IPS-NIHi11 (cell line): ENCODE measurements around the gene ATP13A3.
A peak's percentile ranks its signal among the peaks of the same experiment; 100 is the strongest.

Source experiments
- DNase-seq: peaks from one replicate; pipeline ENCODE4 v3.0.0; 2012; ENCODE audit warnings: mixed read lengths, low spot score

ATP13A3 gene

GRCh38 chr3:194392576-194392975 lies 94.2 kb downstream of the ATP13A3 start:
- DNase-seq: no peak

DNA sequence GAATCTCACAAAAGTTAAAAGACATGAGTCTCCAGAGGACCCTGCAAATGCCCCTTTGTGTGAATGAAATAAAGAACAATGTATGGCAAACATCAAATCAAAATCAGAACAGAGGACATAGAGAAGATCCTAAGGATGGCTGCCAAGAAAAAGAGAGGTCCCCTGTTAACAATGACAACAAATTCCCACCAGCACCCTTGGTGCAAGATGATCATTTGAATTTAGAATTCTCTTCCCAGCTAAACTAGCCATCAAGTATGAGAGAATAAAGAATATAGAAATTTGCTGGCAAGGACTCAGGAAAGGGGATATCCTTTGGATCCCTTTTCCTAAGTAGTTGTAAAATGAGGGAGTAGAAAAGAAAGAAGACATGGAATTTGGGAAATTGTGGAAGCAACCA lies 96.0 kb downstream of the ATP13A3 start:
- DNase-seq: no peak

- DNase-seq: no peak
Measured at GRCh38 chr3:194389269-194389668, 97.5 kb downstream of the ATP13A3 start.

DNA sequence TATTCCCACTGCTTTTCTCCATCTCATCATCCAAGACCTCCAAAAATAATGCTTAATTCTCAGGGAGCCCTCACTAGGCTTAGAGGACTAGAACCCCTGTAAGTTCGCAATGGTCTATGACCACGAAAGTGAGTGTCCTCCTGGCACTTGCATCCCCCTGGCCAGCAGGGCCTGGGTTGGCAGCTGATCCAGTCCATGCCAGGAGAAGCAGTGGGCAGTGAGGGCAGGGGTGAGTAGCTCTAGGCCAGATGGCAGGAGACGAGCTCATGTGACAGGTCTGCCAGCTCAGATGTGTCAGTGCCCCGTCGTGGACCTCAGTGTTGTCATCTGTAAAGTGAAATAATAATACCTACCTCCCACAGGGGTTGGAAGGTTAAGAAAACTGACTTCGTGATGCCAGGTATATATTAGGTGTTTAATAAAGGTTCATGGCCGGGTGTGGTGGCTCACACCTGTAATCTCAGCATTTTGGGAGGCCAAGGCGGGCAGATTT lies 98.8 kb downstream of the ATP13A3 start:
- no peak for DNase-seq

GRCh38 chr3:194387276-194387675 lies 99.5 kb downstream of the ATP13A3 start:
- DNase-seq: no peak

- no peak for DNase-seq
Measured at GRCh38 chr3:194386648-194387047, 100.2 kb downstream of the ATP13A3 start.

DNA sequence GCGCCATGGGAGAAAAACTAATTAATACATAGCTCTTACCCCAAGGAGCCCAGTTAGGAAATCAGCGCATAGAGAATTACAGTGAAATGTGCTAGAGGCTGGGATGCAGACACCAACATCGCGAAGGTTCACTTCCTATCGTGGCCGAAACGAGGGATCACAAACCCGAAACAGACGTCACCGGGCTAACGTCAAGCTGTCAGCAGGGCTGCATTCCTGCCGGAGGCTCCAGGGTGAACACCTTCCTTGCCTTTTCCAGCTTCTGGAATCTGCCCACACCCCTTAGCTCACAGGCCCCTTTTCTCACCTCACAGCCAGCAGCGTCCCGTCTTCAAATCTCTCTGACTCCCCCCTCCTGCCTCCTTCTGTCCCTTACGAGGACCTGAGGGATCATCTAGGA lies 100.7 kb downstream of the ATP13A3 start:
- no peak for DNase-seq

- DNase-seq: no peak
Measured at GRCh38 chr3:194384569-194385001, 102.2 kb downstream of the ATP13A3 start.

DNA sequence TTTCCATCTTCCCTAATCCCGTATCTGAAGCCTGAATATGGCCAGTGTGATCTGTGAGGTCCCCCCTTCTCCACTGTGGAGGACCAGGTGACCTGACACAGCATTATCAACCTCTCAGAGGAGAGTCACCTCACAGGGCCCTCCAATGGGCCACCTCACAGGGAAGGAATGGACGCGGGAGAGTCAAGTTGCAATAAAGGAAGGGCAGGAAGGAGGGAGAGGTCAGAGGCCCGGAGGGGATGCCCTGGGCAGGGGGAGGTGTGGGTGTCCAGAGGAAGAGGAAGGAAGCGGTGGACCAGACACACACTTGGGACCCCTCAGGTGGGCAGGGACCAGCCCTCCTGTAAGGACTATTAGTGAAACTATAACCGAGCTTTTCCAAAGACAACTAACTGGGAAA lies 102.6 kb downstream of the ATP13A3 start:
- DNase-seq: no peak

DNA sequence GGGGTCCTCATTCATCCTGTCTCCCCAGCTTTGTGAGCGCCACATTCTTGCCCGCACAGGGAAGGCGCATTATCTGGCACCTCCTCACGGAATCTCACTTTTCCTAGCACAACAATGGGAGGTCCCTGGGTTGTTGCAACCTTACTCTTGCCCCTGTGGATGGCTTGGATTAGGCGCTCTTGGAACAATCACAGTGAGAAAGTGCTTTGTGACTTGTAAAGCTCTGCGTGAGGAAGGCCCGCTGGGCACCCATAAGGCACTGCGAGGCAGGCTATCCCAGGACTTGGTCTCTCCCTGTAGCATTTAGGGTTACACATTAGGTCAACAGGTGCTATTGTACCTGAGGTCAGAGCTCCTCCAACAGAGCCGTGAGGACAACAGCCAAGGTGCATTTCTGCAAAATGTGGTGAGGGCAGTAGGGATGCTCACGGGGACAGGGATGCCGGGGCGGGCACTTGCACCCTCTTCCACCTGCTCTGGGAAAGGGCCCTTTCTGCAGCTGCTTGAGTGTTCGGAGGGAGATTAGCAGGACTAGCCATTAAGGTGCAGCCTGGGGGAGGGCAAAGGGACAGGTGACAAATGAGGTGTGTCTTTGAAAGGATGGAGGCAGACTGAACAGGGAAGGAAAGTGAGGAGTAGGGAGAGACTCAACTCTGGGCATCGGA lies 103.4 kb downstream of the ATP13A3 start:
- DNase-seq: no peak

DNA sequence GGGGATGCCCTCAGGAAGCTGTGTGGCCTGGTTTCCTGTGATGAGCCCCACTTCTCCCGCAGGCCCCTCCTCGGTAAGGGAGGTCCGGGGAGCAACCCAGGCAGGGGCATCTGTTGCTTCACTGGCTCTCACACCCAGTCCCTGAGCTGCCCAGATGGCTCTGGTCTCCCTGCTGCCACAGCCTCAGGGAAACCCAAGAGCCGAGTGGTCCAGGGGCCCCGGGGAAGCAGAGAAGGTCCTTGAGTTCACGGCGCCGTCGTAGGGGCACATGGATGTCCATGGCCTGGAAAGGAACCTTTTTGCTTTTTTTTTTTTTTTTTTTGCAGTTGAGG lies 103.9 kb downstream of the ATP13A3 start:
- DNase-seq: no peak

GRCh38 chr3:194382196-194382891 lies 104.5 kb downstream of the ATP13A3 start:
- no peak for DNase-seq

DNA sequence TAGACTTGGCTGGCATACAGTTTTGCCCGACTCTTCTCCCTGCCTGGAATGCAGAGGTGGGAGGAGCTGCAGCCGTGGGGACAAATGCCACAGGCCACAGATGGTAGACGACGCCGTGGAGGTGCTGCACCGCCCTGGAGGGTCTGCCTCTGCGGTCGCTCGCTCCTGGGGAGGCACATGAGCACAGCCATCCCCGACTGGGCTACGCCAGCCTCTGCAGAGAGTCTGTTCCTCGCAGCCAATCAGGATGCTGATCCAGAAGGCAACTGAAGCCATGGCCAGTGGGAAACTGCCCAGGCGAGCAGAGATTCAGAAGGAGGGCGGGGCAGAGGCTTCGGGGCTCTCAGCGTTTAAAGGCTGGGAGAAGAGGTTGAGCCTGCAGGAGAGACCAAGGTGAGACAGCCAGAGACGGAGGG lies 105.3 kb downstream of the ATP13A3 start:
- peak; percentile 85 for DNase-seq

DNA sequence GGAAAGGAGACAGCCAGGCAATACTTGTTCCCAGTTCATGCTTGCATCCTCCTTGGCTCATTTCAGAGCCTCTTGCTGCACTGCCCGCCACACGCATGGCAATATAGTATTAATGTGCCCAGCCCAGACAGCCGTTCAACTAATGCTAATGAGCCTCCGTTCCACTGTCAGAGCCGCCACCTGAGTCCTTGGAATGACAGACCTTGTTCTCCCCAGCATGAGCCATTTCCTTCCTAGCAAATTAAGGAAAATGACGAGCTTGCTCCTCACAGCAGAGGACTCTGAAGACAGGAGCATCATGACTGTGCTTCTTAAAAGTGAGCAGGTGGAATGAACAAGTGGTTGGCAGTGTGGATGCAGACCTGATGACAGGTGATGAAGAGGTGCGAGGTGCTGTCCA lies 106.5 kb downstream of the ATP13A3 start:
- DNase-seq: no peak

- DNase-seq: no peak
Measured at GRCh38 chr3:194379651-194380050, 107.2 kb downstream of the ATP13A3 start.

DNA sequence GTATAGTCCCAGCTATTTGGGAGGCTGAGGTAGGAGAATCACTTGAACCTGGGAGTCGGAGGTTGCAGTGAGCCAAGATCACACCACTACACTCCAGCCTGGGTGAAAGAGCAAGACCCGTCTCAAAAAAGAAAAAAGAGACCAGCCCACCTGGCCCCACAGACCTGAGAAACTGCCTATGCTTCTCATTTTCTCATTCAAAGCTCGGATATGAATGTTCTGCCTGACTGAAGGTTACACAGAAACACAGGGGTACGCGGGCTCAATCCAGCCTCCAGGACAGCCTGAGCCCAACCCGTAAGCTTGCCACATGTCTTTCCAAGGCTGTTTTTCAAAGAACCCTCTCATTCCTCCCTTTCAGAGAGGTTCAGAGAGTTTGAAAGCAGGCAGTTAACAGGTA lies 107.6 kb downstream of the ATP13A3 start:
- no peak for DNase-seq

- no peak for DNase-seq
Measured at GRCh38 chr3:194377708-194378107, 109.1 kb downstream of the ATP13A3 start.

DNA sequence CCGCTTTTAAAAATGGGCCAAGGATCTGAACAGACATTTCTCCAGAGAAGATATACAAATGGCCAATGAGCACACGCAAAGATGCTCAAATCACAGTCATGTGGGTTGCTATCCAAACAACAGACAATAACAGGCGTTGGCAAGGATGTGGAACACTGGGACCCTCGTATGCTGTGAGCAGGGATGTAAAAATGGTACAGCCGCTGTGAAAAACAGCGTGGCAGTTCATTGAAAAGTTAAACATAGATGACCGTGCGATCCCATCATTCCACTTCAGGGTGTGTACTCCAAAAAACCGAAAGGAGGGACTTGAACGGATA lies 110.6 kb downstream of the ATP13A3 start:
- no peak for DNase-seq

GRCh38 chr3:194375473-194376240 lies 111.1 kb downstream of the ATP13A3 start:
- DNase-seq: peak; percentile 52

DNA sequence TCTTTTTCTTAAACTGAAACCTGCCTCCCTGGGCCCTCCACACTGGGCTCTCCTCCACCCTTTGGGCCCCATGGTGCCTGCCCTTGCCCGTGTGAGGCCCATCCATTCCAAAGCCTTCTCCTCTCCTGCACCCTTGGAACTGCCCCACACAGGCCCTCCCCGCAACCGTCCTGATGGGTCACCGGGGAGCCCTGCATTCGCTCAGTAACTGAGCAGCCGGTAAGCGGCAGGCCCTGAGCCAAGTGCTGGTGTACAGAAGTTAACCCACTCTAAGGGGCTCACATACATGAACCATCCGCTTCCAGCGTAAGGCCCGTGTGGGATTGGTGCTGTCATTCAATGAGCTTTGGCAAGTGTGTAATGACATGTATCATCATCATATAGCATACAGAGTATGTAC lies 111.9 kb downstream of the ATP13A3 start:
- DNase-seq: no peak

DNA sequence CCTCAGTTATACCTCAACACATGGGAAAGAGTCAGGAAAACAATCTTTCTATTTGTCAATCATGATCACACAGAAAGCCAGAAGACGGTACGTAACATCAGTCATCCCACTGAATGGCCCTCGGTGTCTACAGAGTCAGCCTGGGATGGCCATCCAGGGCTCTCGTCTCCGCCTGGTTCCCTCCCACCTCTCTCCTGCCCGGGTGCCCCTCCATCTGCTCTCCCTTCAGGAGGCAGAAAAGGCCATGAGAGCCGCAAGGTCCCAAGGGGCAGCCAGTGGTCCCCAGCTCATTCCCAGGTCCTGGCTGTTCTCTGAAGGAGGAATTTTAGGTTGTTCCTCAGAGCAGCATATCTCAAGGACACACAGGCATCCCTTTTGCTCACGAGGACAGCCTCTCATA lies 112.9 kb downstream of the ATP13A3 start:
- no peak for DNase-seq

DNA sequence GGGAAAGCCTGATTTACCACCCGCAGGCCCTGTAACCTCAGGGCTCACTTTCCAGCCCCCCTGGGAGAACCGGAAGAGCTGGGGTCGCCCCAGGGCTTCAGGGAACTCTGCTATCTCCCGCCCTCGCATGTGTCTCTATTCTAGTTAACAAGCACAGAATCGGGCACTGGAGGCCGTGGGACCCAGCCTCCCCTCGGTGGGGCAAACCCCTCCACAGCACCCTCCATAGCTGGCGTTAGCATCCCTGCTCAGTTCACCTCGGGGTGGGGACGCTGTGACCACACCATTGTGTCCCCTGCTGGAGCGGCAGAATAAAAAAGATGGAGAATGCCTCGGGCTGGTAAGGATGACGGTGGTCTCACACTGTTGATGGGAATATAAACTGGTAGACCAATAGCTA lies 113.8 kb downstream of the ATP13A3 start:
- DNase-seq: no peak

DNA sequence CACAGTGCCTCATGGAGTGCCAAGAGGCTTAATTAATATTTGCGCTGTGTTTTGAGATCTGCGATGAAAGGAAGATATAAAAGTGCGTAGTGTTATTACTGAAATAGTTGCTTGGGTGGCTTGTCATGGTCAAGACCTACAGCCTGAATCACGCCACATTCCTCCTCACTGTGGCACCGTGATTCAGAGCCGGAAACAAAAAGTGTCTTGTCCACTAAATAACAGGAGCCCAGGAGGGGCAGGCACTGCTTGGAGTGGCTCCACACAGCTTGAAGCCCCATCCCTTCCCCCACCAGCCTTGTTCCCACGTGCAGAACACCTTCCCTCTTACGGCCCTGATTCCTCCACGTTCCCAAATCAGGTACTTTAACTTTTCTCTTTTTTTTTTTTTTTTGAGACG lies 116.0 kb downstream of the ATP13A3 start:
- DNase-seq: no peak
